ENCODE results near the gene ATXN7L3. TPM values are rescaled to one million over a fixed set of nuclear protein-coding genes. Genes with fewer than 3 reads are reported as not detected.

ATXN7L3 gene
- total and polyA plus RNA-seq, 10 of the 15 experiments (the other 5 are each of a cell fraction or from before 2014, with no cell fraction given), result 0.71 to 78.7 (median 32.7) TPM

GRCh38 chr17:44170135-44170498 is 29.6 kb downstream of the ATXN7L3 start:
- Histone ChIP-seq H3K9me3 (replicated peaks; ENCODE audit: control insufficient read depth, insufficient read depth, low read length) (no peaks in the 10 kb centered on the region), H3K27me3 (replicated peaks in 1 of 2; ENCODE audit: control insufficient read depth in 2 of 2, insufficient read depth in 2 of 2, low read length in 1 of 2) (no peaks in the 10 kb centered on the region), H2AFZ (ENCODE audit: control insufficient read depth, low read depth, low read length) (no peak overlapping the region), H3K79me2 (ENCODE audit: control insufficient read depth, insufficient read depth, low read length) (no peaks in the 10 kb centered on the region), H3K4me3 (no peak overlapping the region), H3K4me2 (ENCODE audit: control insufficient read depth, insufficient read depth) (no peak overlapping the region), H4K20me1 (ENCODE audit: control insufficient read depth, insufficient read depth) (no peaks in the 10 kb centered on the region), H3K36me3 (ENCODE audit: control insufficient read depth in 2 of 2, insufficient read depth in 2 of 2, low read length in 1 of 2) (peaks cover 0 to 4% of the 10 kb centered on the region in 2 experiments; a peak in 1 of 4 replicates), H3K9ac (ENCODE audit: control insufficient read depth, insufficient read depth, low read length) (no peak overlapping the region), H3K4me1 (ENCODE audit: control insufficient read depth, insufficient read depth, low read length) (peaks cover 5% of the 10 kb centered on the region), H3K27ac (ENCODE audit: control insufficient read depth, insufficient read depth) (no peak overlapping the region)
- no peak for DNase-seq (ENCODE audit: low read depth, low spot score)
- WGBS (ENCODE audit: insufficient coverage, insufficient replicate concordance, low lambda C conversion rate, missing lambda C conversion rate), result 70% methylated on average over 5 of the region's 5 CpGs
- ChIA-PET RAD21 (ENCODE audit: unreplicated experiment) (interaction anchor here (1.3 kb wide), 1 partner anchor 226 kb away, joined by 4 read pairs; no protein-coding TSS in a partner anchor), SMC1A (ENCODE audit: uncharacterized antibody, unreplicated experiment) (interaction anchor here (0.8 to 1.2 kb wide), 2 partner anchors 18 to 19 kb away, joined by 3 to 6 read pairs; no protein-coding TSS in a partner anchor), CTCF (interaction anchor here (1.8 to 5.2 kb wide), 2 partner anchors 19 to 225 kb away, joined by 4 to 56 read pairs; partner anchors contain the start of gene PPY), POLR2A (interaction anchor here (0.6 kb wide), 1 partner anchor 266 kb away, joined by 7 read pairs; no protein-coding TSS in a partner anchor)
- ATAC-seq, result no peak
- TF ChIP-seq IRF4 (IDR thresholded peaks at IDR 0.05; ENCODE audit: low read depth, low read length) (no peak), NFYA (IDR thresholded peaks at IDR 0.05; ENCODE audit: borderline replicate concordance, low read depth, low read length) (no peak), POLR2A (IDR thresholded peaks at IDR 0.05; ENCODE audit: low read depth, low read length) (no peak; the same call in 1 of the 2 replicates), ESRRA (IDR thresholded peaks at IDR 0.05; ENCODE audit: low read length) (no peak), SUZ12 (IDR thresholded peaks at IDR 0.05; ENCODE audit: unreplicated experiment) (no peak), YBX1 (IDR thresholded peaks at IDR 0.05) (no peak), PML (IDR thresholded peaks at IDR 0.05; ENCODE audit: low read length) (no peak), PAX5 (IDR thresholded peaks at IDR 0.05; ENCODE audit: borderline replicate concordance, low read depth, low read length) (no peak)
- intact Hi-C loops (cut with micrococcal nuclease; ENCODE audit: unreplicated experiment) (no loop called here), in situ Hi-C loops (cut with MboI) (no loop called here)
- no TSS peak for BruUV-seq (replicated peaks)
- FAIRE-seq, result no peak
